H1 (cell line): ENCODE data around the gene DYRK1A. TPM values are rescaled to one million over a fixed set of nuclear protein-coding genes. Genes with fewer than 3 reads are reported as not detected.

ENCODE experiments used
- CTCF ChIA-PET: fragments of 300-600 bp; sonication (Branson Sonifier 250); formaldehyde crosslinking; loops from one replicate; lab custom pipeline; 2021; ENCODE audit not compliant: partially characterized antibody; lab: Charles Lee
- POLR2A ChIA-PET: fragments of 300-600 bp; sonication (Branson Sonifier 250); formaldehyde crosslinking; loops from one replicate; lab custom pipeline; 2021; ENCODE audit warnings: inconsistent platforms; ENCODE audit not compliant: partially characterized antibody; lab: Charles Lee
- DNase-seq, 2 experiments: peaks; one replicate each; pipeline versions ENCODE4 v3.0.0 to v3.0.0-alpha.2; 2010 to 2022; ENCODE audit warnings: low spot score in 2 of 2, low read depth in 1 of 2, mixed read lengths in 1 of 2
- FAIRE-seq: peaks from 2 replicates; lab custom pipeline; 2011; peaks lifted over from hg19 to GRCh38; lab: Jason Lieb, UNC
- H2AFZ ChIP-seq: 2 replicates; pipeline ENCODE4 v1.8.1; 2012; ENCODE audit warnings: low read length, inconsistent platforms
- H2AK5ac ChIP-seq: 2 replicates; pipeline ENCODE4 v1.6.1; 2013; ENCODE audit warnings: low read depth, low read length
- H2BK120ac ChIP-seq: replicated peaks from 2 replicates; pipeline ENCODE3; 2013; ENCODE audit warnings: low read depth, low read length, inconsistent platforms
- H2BK12ac ChIP-seq: 2 replicates; pipeline ENCODE4 v1.6.1; 2013; ENCODE audit warnings: low read depth, low read length
- H2BK15ac ChIP-seq: 2 replicates; pipeline ENCODE4 v1.6.1; 2013; ENCODE audit warnings: low read length
- H2BK20ac ChIP-seq: 2 replicates; pipeline ENCODE4 v1.6.1; 2013; ENCODE audit warnings: low read length
- H2BK5ac ChIP-seq: 2 replicates; pipeline ENCODE4 v1.6.1; 2013; ENCODE audit warnings: low read depth, low read length
- H3K14ac ChIP-seq: 2 replicates; pipeline ENCODE4 v1.6.1; 2013; ENCODE audit warnings: inconsistent platforms; ENCODE audit not compliant: insufficient read length
- H3K18ac ChIP-seq: 2 replicates; pipeline ENCODE4 v1.6.1; 2013; ENCODE audit warnings: low read length; ENCODE audit errors: extremely low read depth
- H3K23ac ChIP-seq: 2 replicates; pipeline ENCODE4 v1.6.1; 2013; ENCODE audit warnings: inconsistent platforms; ENCODE audit not compliant: insufficient read length
- H3K23me2 ChIP-seq: 2 replicates; pipeline ENCODE4 v1.6.1; 2013; ENCODE audit warnings: low read depth, low read length
- H3K27ac ChIP-seq: 2 replicates; pipeline ENCODE4 v1.6.1; 2011; ENCODE audit warnings: low read depth, low read length, inconsistent platforms
- H3K27me3 ChIP-seq, 4 experiments: replicated peaks in 1 of 4; 1 replicate in 1 of 4; 2 replicates in 3 of 4; pipeline versions ENCODE4 v1.6.1 to v1.8.1; 2011 to 2013; ENCODE audit warnings: low read length in 3 of 4, mild to moderate bottlenecking in 3 of 4, inconsistent platforms in 2 of 4, mixed read lengths in 2 of 4, moderate library complexity in 1 of 4; ENCODE audit not compliant: control insufficient read depth in 3 of 4, insufficient read depth in 3 of 4; ENCODE audit errors: extremely low read depth in 1 of 4
- H3K36me3 ChIP-seq, 4 experiments: 2 replicates each; pipeline versions ENCODE4 v1.6.1 to v1.8.1; 2011 to 2013; ENCODE audit warnings: mild to moderate bottlenecking in 4 of 4, low read length in 3 of 4, moderate library complexity in 2 of 4, control low read depth in 1 of 4, inconsistent platforms in 1 of 4; ENCODE audit not compliant: insufficient read depth in 4 of 4, control insufficient read depth in 2 of 4
- H3K4ac ChIP-seq: replicated peaks from 2 replicates; pipeline ENCODE3; 2013; ENCODE audit warnings: low read length, low read depth, mixed read lengths, inconsistent platforms; ENCODE audit not compliant: insufficient read length
- H3K4me1 ChIP-seq, 4 experiments: replicated peaks in 1 of 4; 1 replicate in 1 of 4; 2 replicates in 3 of 4; pipeline versions ENCODE4 v1.6.1 to v1.8.1; 2011 to 2013; ENCODE audit warnings: low read length in 3 of 4, inconsistent platforms in 2 of 4, mixed read lengths in 1 of 4; ENCODE audit not compliant: insufficient read depth in 4 of 4, control insufficient read depth in 3 of 4
- H3K4me2 ChIP-seq, 2 experiments: 2 replicates each; pipeline versions ENCODE4 v1.6.1 to v1.8.1; 2011 to 2013; ENCODE audit warnings: low read depth in 2 of 2, low read length in 2 of 2, control low read depth in 1 of 2, inconsistent platforms in 1 of 2, mild to moderate bottlenecking in 1 of 2; ENCODE audit not compliant: insufficient read depth in 1 of 2
- H3K4me3 ChIP-seq, 4 experiments: fragments of 200-600, 300-600 bp in 1 of 4; sonication (generic), shearing (Covaris generic), sonication (Bioruptor Twin) in 1 of 4; 2 replicates each; pipeline versions ENCODE4 v1.5.1 to v1.8.1; 2011 to 2016; ENCODE audit warnings: low read length in 4 of 4, low read depth in 3 of 4, control low read depth in 2 of 4, inconsistent platforms in 2 of 4, mild to moderate bottlenecking in 2 of 4, mixed read lengths in 1 of 4, moderate library complexity in 1 of 4; ENCODE audit not compliant: insufficient read depth in 2 of 4; ENCODE audit errors: extremely low read depth in 1 of 4
- H3K56ac ChIP-seq: replicated peaks from 2 replicates; pipeline ENCODE3; 2013; ENCODE audit warnings: low read depth, mild to moderate bottlenecking, mixed read lengths, low read length, inconsistent platforms; ENCODE audit not compliant: insufficient read length
- H3K79me1 ChIP-seq: 2 replicates; pipeline ENCODE4 v1.6.1; 2013; ENCODE audit warnings: low read depth, low read length, control low read depth
- H3K79me2 ChIP-seq, 2 experiments: 2 replicates each; pipeline versions ENCODE4 v1.6.1 to v1.8.1; 2012 to 2013; ENCODE audit warnings: low read length in 2 of 2, mild to moderate bottlenecking in 2 of 2, inconsistent platforms in 1 of 2; ENCODE audit not compliant: insufficient read depth in 2 of 2, control insufficient read depth in 1 of 2
- H3K9ac ChIP-seq, 4 experiments: replicated peaks in 1 of 4; 1 replicate in 1 of 4; 2 replicates in 3 of 4; pipeline versions ENCODE4 v1.6.1 to v1.8.1; 2011 to 2013; ENCODE audit warnings: low read depth in 3 of 4, low read length in 3 of 4, control low read depth in 2 of 4, mild to moderate bottlenecking in 2 of 4, moderate library complexity in 2 of 4, inconsistent platforms in 1 of 4; ENCODE audit errors: extremely low read depth in 1 of 4
- H3K9me3 ChIP-seq, 2 experiments: 2 replicates each; pipeline versions ENCODE4 v1.6.1 to v1.8.1; 2012 to 2013; ENCODE audit warnings: mild to moderate bottlenecking in 2 of 2, moderate library complexity in 2 of 2, control low read depth in 1 of 2, inconsistent platforms in 1 of 2, low read depth in 1 of 2, low read length in 1 of 2, mixed read lengths in 1 of 2; ENCODE audit not compliant: insufficient read depth in 2 of 2
- H4K20me1 ChIP-seq, 2 experiments: replicated peaks in 1 of 2; 2 replicates each; pipeline versions ENCODE3 to v1.8.1; 2011 to 2013; ENCODE audit warnings: inconsistent platforms in 2 of 2, low read length in 2 of 2, mild to moderate bottlenecking in 1 of 2; ENCODE audit not compliant: insufficient read depth in 2 of 2, control insufficient read depth in 1 of 2
- H4K5ac ChIP-seq: 2 replicates; pipeline ENCODE4 v1.6.1; 2013; ENCODE audit warnings: low read length, low read depth, mixed read lengths, inconsistent platforms; ENCODE audit not compliant: insufficient read length
- H4K8ac ChIP-seq: 2 replicates; pipeline ENCODE4 v1.8.0; 2013; ENCODE audit warnings: mild to moderate bottlenecking, moderate library complexity, low read length, inconsistent platforms; ENCODE audit not compliant: insufficient read depth; ENCODE audit errors: extremely low read depth
- H4K91ac ChIP-seq: replicated peaks from 2 replicates; pipeline ENCODE3; 2013; ENCODE audit warnings: low read length, mixed read lengths, inconsistent platforms; ENCODE audit not compliant: insufficient read length
- BACH1 ChIP-seq: IDR thresholded peaks from 2 replicates; pipeline ENCODE4 v1.6.1; 2012; ENCODE audit warnings: low read length, improper control_type of control experiment
- CBX8 ChIP-seq: fragments of 300-800, 300-1000 bp; sonication (generic); IDR thresholded peaks from 2 replicates; pipeline ENCODE4 v1.7.1; 2016; ENCODE audit warnings: low read depth, low read length, borderline replicate concordance
- CREB1 ChIP-seq: IDR thresholded peaks from 2 replicates; pipeline ENCODE4 v1.6.1; 2012; ENCODE audit warnings: inconsistent platforms
- CTBP2 ChIP-seq: IDR thresholded peaks from 2 replicates; pipeline ENCODE4 v1.7.0; 2011; ENCODE audit warnings: borderline replicate concordance, mild to moderate bottlenecking, moderate library complexity, mixed read lengths, low read length; ENCODE audit not compliant: insufficient read depth, insufficient read length
- CTCF ChIP-seq, 3 experiments: IDR thresholded peaks; 1 replicate in 2 of 3; 2 replicates in 1 of 3; pipeline versions ENCODE4 v1.5.1 to v1.6.1; 2011; ENCODE audit warnings: low read length in 3 of 3, mild to moderate bottlenecking in 3 of 3, inconsistent platforms in 2 of 3, low read depth in 1 of 3, moderate library complexity in 1 of 3; ENCODE audit not compliant: insufficient read depth in 1 of 3; ENCODE audit errors: control extremely low read depth in 1 of 3
- EP300 ChIP-seq, 2 experiments: IDR thresholded peaks; 1 replicate in 1 of 2; 2 replicates in 1 of 2; pipeline ENCODE4 v1.6.1; 2011 to 2012; ENCODE audit warnings: low read depth in 2 of 2, low read length in 2 of 2, mild to moderate bottlenecking in 2 of 2, borderline replicate concordance in 1 of 2, inconsistent platforms in 1 of 2, moderate library complexity in 1 of 2
- JUND ChIP-seq: IDR thresholded peaks from 2 replicates; pipeline ENCODE4 v1.6.1; 2011; ENCODE audit warnings: mild to moderate bottlenecking, improper control_type of control experiment, low read length
- KDM1A ChIP-seq: fragments of 200-600, 300-600 bp; sonication (generic); IDR thresholded peaks from 2 replicates; pipeline ENCODE4 v1.7.1; 2016; ENCODE audit warnings: mild to moderate bottlenecking, low read length, borderline replicate concordance
- SAP30 ChIP-seq: fragments of 300-600 bp; sonication (generic); IDR thresholded peaks from 2 replicates; pipeline ENCODE4 v1.7.1; 2012; ENCODE audit warnings: low read length, moderate library complexity, mild to moderate bottlenecking, inconsistent platforms; ENCODE audit not compliant: insufficient read depth, insufficient replicate concordance
- SIRT6 ChIP-seq: IDR thresholded peaks from one replicate; pipeline ENCODE4 v1.7.1; 2012; ENCODE audit warnings: low read length, inconsistent platforms
- SUZ12 ChIP-seq: fragments of 200-600 bp; sonication (generic); IDR thresholded peaks from 2 replicates; pipeline ENCODE4 v1.6.1; 2012; ENCODE audit warnings: mild to moderate bottlenecking, inconsistent platforms, low read length, moderate library complexity, mixed read lengths
- WGBS, 2 experiments: shearing (Covaris generic) in 1 of 2; methylation state at CpG; one replicate each; pipeline versions ENCODE4 v1.1.6 to v1.1.7; 2013 to 2015; ENCODE audit warnings: low lambda C conversion rate in 2 of 2, mixed read lengths in 2 of 2, inconsistent platforms in 1 of 2, low coverage in 1 of 2, missing lambda C conversion rate in 1 of 2; ENCODE audit not compliant: insufficient replicate concordance in 2 of 2, insufficient coverage in 1 of 2, insufficient read length in 1 of 2; ENCODE audit errors: extremely low coverage in 1 of 2, missing lambda C conversion rate in 1 of 2; 5-methylcytosine and 5-hydroxymethylcytosine counted together
- polyA plus RNA-seq, 7 experiments: library from polyadenylated mRNA; depleted of rRNA in 3 of 7; stranded (reverse) in 5 of 7; unstranded in 2 of 7; fragments of >200 nt in 5 of 7; fragments of 200-250 nt in 2 of 7; gene quantifications; 1 replicate in 5 of 7; 2 replicates in 1 of 7; 4 replicates in 1 of 7; pipeline versions ENCODE4 v1.2.1 to v1.2.3, GENCODE V29; 2011 to 2013; ENCODE audit warnings: missing spikeins in 2 of 7, mixed read lengths in 2 of 7
- total RNA-seq: library from RNA; stranded (reverse); fragmentation: NEBNext Ultra II Directional; extraction: Animal tissue kit (Norgen Biotek cat#: 25700); gene quantifications from 2 replicates; pipeline ENCODE4 v1.2.1, GENCODE V29; 2021

Gene DYRK1A
- total and polyA plus RNA-seq, 2 of the 8 experiments (the other 6 are each of a cell fraction or from before 2014, with no cell fraction given): 61.1 to 62.2 TPM

GRCh38 chr21:37483776-37484175, 117.2 kb downstream of the DYRK1A start:
- H2BK12ac ChIP-seq: no peak overlapping the region
- FAIRE-seq: no peak
- H4K8ac ChIP-seq: no peak overlapping the region
- no peak overlapping the region for H3K4me3 ChIP-seq
- no peak overlapping the region for H3K27ac ChIP-seq
- no peaks in the 10 kb centered on the region for H3K23me2 ChIP-seq
- H2BK15ac ChIP-seq: no peak overlapping the region
- H2AFZ ChIP-seq: no peak overlapping the region
- peaks cover 0 to 32% (median 17%) of the 10 kb centered on the region in 4 experiments; a peak in 4 of 8 replicates for H3K36me3 ChIP-seq
- H3K79me1 ChIP-seq: no peaks in the 10 kb centered on the region
- H3K56ac ChIP-seq: no peak overlapping the region
- CTCF ChIA-PET: interaction anchor here (0.6 to 2.2 kb wide), 6 partner anchors 12 to 275 kb away, joined by 3 to 9 read pairs (median 3); no protein-coding TSS in a partner anchor
- H3K18ac ChIP-seq: no peak overlapping the region
- H3K4me1 ChIP-seq: peaks cover 0 to 9% (median under 1%) of the 10 kb centered on the region in 4 experiments; a peak in 2 of 7 replicates
- H2BK120ac ChIP-seq: no peak overlapping the region
- no peak overlapping the region for H2BK20ac ChIP-seq
- peak in 1 of 2 experiments; percentile 13 for DNase-seq
- H3K9me3 ChIP-seq: no peaks in the 10 kb centered on the region
- no peak overlapping the region for H4K91ac ChIP-seq
- WGBS, 2 experiments: 83% methylated on average over 7 of the region's 7 CpGs; no CpG with 5 or more reads in 1 of the 2 experiments
- no peak overlapping the region for H2AK5ac ChIP-seq
- POLR2A ChIA-PET: no interaction called here
- H3K23ac ChIP-seq: no peak overlapping the region
- H3K27me3 ChIP-seq: no peaks in the 10 kb centered on the region
- H3K4ac ChIP-seq: no peak overlapping the region
- peaks cover 0 to 10% of the 10 kb centered on the region in 2 experiments; a peak in 1 of 4 replicates for H3K79me2 ChIP-seq
- no peak overlapping the region for H4K5ac ChIP-seq
- H3K9ac ChIP-seq: no peak overlapping the region
- no peak overlapping the region; the same call in 1 of the 2 replicates for H2BK5ac ChIP-seq
- no peak overlapping the region; a peak in 1 of 4 replicates for H3K4me2 ChIP-seq
- no peak overlapping the region for H3K14ac ChIP-seq
- H4K20me1 ChIP-seq: peaks cover 0 to 5% of the 10 kb centered on the region in 2 experiments
- TF ChIP-seq EP300 (IDR thresholded peaks at IDR 0.05; ENCODE audit: borderline replicate concordance in 1 of 2, low read depth in 2 of 2, low read length in 2 of 2): no peak
- TF ChIP-seq KDM1A: no peak
- TF ChIP-seq BACH1: no peak
- no peak for TF ChIP-seq SIRT6
- TF ChIP-seq CTBP2: no peak
- no peak for TF ChIP-seq SAP30
- TF ChIP-seq SUZ12: no peak
- TF ChIP-seq JUND: no peak
- TF ChIP-seq CTCF (IDR thresholded peaks at IDR 0.05; ENCODE audit: control extremely low read depth in 1 of 3, insufficient read depth in 1 of 3, low read depth in 1 of 3, low read length in 3 of 3): no peak
- no peak for TF ChIP-seq CBX8
- no peak for TF ChIP-seq CREB1
